IMR-90 (cell line): ENCODE results near the gene MED22. TPM values are rescaled to one million over a fixed set of nuclear protein-coding genes. Genes with fewer than 3 reads are reported as not detected.
"Not testable (repeated sequence)": the region's sequence is repeated elsewhere in the genome, so short reads cannot be mapped to it uniquely, and the experiment has no call there.

ENCODE experiments used
- ATAC-seq: fragments of 200-7000 bp; cut with Tn5 transposase; 2 replicates; pipeline ENCODE4 v1.9.1; 2020; ENCODE audit warnings: low read depth, mild to moderate bottlenecking, moderate library complexity
- BruUV-seq: library from RNA; stranded (reverse); fragments of 400-500 nt; replicated peaks from 2 replicates; lab custom pipeline; 2021; lab: Mats Ljungman, UMichigan
- CTCF ChIA-PET: fragments of 300-600 bp; formaldehyde crosslinking; extraction: SDS; loops from one replicate; lab custom pipeline; 2021; ENCODE audit warnings: antibody characterized with exemption; lab: Yijun Ruan, JAX
- POLR2A ChIA-PET: fragments of 300-600 bp; sonication (Branson Sonifier 250); formaldehyde crosslinking; loops from one replicate; lab custom pipeline; 2022; ENCODE audit warnings: antibody characterized with exemption; ENCODE audit not compliant: unreplicated experiment; lab: Charles Lee
- DNase-seq: peaks from one replicate; pipeline ENCODE4 v3.0.0; 2013
- H2AFZ ChIP-seq: replicated peaks from 2 replicates; pipeline ENCODE3; 2013; ENCODE audit warnings: low read length, mild to moderate bottlenecking; ENCODE audit not compliant: poor library complexity
- H2AK5ac ChIP-seq: 2 replicates; pipeline ENCODE4 v1.6.1; 2013; ENCODE audit warnings: low read depth, low read length, inconsistent platforms
- H2AK9ac ChIP-seq: replicated peaks from 2 replicates; pipeline ENCODE3; 2013; ENCODE audit warnings: mild to moderate bottlenecking, low read depth, low read length, moderate library complexity; ENCODE audit not compliant: poor library complexity
- H2BK120ac ChIP-seq: 2 replicates; pipeline ENCODE4 v1.6.1; 2013; ENCODE audit warnings: low read depth, low read length, inconsistent platforms
- H2BK15ac ChIP-seq: 3 replicates; pipeline ENCODE4 v1.6.1; 2013; ENCODE audit warnings: low read depth, low read length, inconsistent platforms
- H2BK20ac ChIP-seq: 2 replicates; pipeline ENCODE4 v1.6.1; 2013; ENCODE audit warnings: low read depth, mild to moderate bottlenecking, inconsistent platforms, low read length, moderate library complexity
- H2BK5ac ChIP-seq: 2 replicates; pipeline ENCODE4 v1.6.1; 2013; ENCODE audit warnings: mild to moderate bottlenecking, low read depth, low read length, inconsistent platforms; ENCODE audit not compliant: poor library complexity, severe bottlenecking
- H3K14ac ChIP-seq: replicated peaks from 2 replicates; pipeline ENCODE4 v1.6.1; 2013; ENCODE audit warnings: low read depth, low read length, inconsistent platforms
- H3K18ac ChIP-seq: 2 replicates; pipeline ENCODE4 v1.6.1; 2013; ENCODE audit warnings: low read depth, low read length, control low read depth
- H3K23ac ChIP-seq: 2 replicates; pipeline ENCODE4 v1.6.1; 2013; ENCODE audit warnings: low read depth, low read length, inconsistent platforms
- H3K27ac ChIP-seq: 2 replicates; pipeline ENCODE4 v1.5.1; 2013; ENCODE audit warnings: mild to moderate bottlenecking, control low read depth, low read length; ENCODE audit not compliant: insufficient read depth
- H3K27me3 ChIP-seq: 2 replicates; pipeline ENCODE4 v1.6.1; 2013; ENCODE audit warnings: low read length; ENCODE audit not compliant: control insufficient read depth, insufficient read depth
- H3K36me3 ChIP-seq: 2 replicates; pipeline ENCODE4 v1.6.1; 2013; ENCODE audit warnings: low read length, mixed read lengths; ENCODE audit not compliant: control insufficient read depth, insufficient read depth
- H3K4ac ChIP-seq: 2 replicates; pipeline ENCODE4 v1.6.1; 2013; ENCODE audit warnings: low read depth, low read length, inconsistent platforms
- H3K4me1 ChIP-seq: 2 replicates; pipeline ENCODE4 v1.6.1; 2013; ENCODE audit warnings: low read length, mixed read lengths; ENCODE audit not compliant: control insufficient read depth, insufficient read depth
- H3K4me2 ChIP-seq: 2 replicates; pipeline ENCODE4 v1.6.1; 2013; ENCODE audit warnings: low read depth, mild to moderate bottlenecking, control low read depth, low read length, moderate library complexity
- H3K4me3 ChIP-seq: 2 replicates; pipeline ENCODE4 v1.5.1; 2013; ENCODE audit warnings: low read depth, mild to moderate bottlenecking, control low read depth, low read length, moderate library complexity; ENCODE audit not compliant: insufficient read depth
- H3K56ac ChIP-seq: 2 replicates; pipeline ENCODE4 v1.6.1; 2013; ENCODE audit warnings: low read length, inconsistent platforms; ENCODE audit not compliant: insufficient read depth; ENCODE audit errors: extremely low read depth
- H3K79me1 ChIP-seq, 2 experiments: 2 replicates each; pipeline ENCODE4 v1.6.1; 2013; ENCODE audit warnings: low read length in 2 of 2, inconsistent platforms in 1 of 2, low read depth in 1 of 2
- H3K9ac ChIP-seq: 2 replicates; pipeline ENCODE4 v1.6.1; 2013; ENCODE audit warnings: low read depth, low read length, control low read depth
- H3K9me1 ChIP-seq: 2 replicates; pipeline ENCODE4 v1.6.1; 2013; ENCODE audit warnings: low read length, inconsistent platforms; ENCODE audit not compliant: insufficient read depth
- H3K9me3 ChIP-seq: 2 replicates; pipeline ENCODE4 v1.6.1; 2013; ENCODE audit warnings: low read length; ENCODE audit not compliant: control insufficient read depth, insufficient read depth
- H4K20me1 ChIP-seq: 2 replicates; pipeline ENCODE4 v1.6.1; 2013; ENCODE audit warnings: low read length, inconsistent platforms; ENCODE audit not compliant: insufficient read depth
- H4K5ac ChIP-seq: 2 replicates; pipeline ENCODE4 v1.6.1; 2013; ENCODE audit warnings: mild to moderate bottlenecking, low read depth, low read length, control low read depth
- H4K8ac ChIP-seq, 2 experiments: 2 replicates each; pipeline ENCODE4 v1.6.1; 2013; ENCODE audit warnings: low read depth in 2 of 2, low read length in 2 of 2, control low read depth in 1 of 2, inconsistent platforms in 1 of 2
- H4K91ac ChIP-seq: 2 replicates; pipeline ENCODE4 v1.6.1; 2013; ENCODE audit warnings: low read depth, low read length, inconsistent platforms; ENCODE audit not compliant: insufficient read depth
- WGBS, 2 experiments: methylation state at CpG; one replicate each; pipeline versions ENCODE4 v1.1.5 to v1.1.7; 2013; ENCODE audit warnings: missing lambda C conversion rate in 2 of 2; ENCODE audit not compliant: insufficient read length in 1 of 2; ENCODE audit errors: extremely low coverage in 2 of 2; 5-methylcytosine and 5-hydroxymethylcytosine counted together
- dilution Hi-C: fragments of 300-500 bp; cut with HindIII; formaldehyde crosslinking; loops from one replicate; pipeline ENCODE4 v1.14.3; 2018; ENCODE audit warnings: low sequenced_read_pairs; ENCODE audit not compliant: unreplicated experiment
- in situ Hi-C: fragments of 300-500 bp; cut with MboI; formaldehyde crosslinking; loops from 3 replicates; pipeline ENCODE4 v1.14.3; 2019; ENCODE audit warnings: low sequenced_read_pairs, inconsistent platforms, mixed read lengths
- intact Hi-C: fragments of 100-400 bp; cut with micrococcal nuclease; formaldehyde crosslinking; loops from 2 replicates; pipeline ENCODE4 v1.10.0; 2022
- polyA plus RNA-seq, 3 experiments: library from polyadenylated mRNA; depleted of rRNA; stranded (reverse); fragments of >200 nt; gene quantifications; 2 replicates each; pipeline ENCODE4 v1.2.3, GENCODE V29; 2012; ENCODE audit warnings: low replicate concordance in 1 of 3
- total RNA-seq: library from RNA; depleted of rRNA; stranded (reverse); fragments of >200 nt; gene quantifications from 2 replicates; pipeline ENCODE4 v1.2.3, GENCODE V29; 2012
- TF ChIP-seq, protein P1 (sequence below): fragments of 150-350 bp; IDR thresholded peaks from 2 replicates; pipeline ENCODE4 v1.6.1; 2016; ENCODE audit warnings: low read depth, mild to moderate bottlenecking, low read length, moderate library complexity, borderline replicate concordance

Gene MED22
- total and polyA plus RNA-seq, 2 of the 4 experiments (the other 2 are of a cell fraction), result 7.9 to 28.3 TPM

DNA sequence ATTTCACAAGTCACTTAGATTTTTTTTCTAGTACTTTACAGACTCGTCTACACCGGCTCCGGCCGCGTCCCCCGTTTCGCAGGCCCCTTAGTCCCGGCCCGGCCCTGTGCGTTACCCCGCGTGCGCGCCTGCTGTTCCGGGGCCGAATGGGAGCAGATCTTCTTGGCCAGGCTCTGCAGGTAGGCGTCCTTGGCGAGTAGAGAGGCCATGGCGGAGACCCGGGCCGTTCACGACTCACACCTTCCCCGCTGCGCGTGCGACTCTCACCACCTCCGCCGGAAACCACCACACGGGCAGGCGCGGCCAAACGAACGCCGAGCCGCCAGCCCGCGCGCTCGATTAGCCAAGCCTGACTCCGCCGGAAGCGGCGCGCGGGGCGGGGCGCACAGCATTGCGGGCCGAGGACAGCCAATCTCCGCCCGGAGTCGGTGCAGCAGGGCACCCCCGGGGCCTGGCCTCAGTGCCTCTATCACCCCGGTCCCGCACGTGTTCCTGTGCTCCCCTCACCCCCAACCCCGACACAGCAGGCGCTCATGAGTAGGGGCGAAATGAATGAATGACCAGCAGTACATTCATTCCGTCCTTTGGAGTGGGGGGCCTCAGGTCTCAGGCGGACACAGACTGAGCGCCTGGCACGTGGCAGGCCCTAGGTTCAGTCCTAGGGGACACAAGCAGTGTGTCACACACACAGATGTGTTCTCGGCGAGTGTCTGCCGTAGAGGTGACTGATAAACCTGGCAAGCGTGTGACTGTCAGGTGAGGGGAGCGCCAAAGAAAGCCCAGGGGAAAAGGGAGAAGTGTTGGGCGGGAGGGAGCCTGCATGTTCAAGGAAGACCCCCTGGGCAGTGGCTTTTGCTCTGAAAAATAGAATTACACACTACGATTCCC lies 11.8 kb downstream of the MED22 start, which contains the start of gene SURF6 (continued):
- TF ChIP-seq, protein P1, sequence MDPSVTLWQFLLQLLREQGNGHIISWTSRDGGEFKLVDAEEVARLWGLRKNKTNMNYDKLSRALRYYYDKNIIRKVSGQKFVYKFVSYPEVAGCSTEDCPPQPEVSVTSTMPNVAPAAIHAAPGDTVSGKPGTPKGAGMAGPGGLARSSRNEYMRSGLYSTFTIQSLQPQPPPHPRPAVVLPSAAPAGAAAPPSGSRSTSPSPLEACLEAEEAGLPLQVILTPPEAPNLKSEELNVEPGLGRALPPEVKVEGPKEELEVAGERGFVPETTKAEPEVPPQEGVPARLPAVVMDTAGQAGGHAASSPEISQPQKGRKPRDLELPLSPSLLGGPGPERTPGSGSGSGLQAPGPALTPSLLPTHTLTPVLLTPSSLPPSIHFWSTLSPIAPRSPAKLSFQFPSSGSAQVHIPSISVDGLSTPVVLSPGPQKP, result peak; percentile 76; the same call in 1 of the 2 replicates

- H3K18ac ChIP-seq, H3K23ac ChIP-seq, H3K4ac ChIP-seq, BruUV-seq, H2BK120ac ChIP-seq, H4K8ac ChIP-seq, H3K27me3 ChIP-seq, H3K14ac ChIP-seq, H4K20me1 ChIP-seq, in situ Hi-C loops, H2AFZ ChIP-seq, dilution Hi-C loops, ATAC-seq, H2BK5ac ChIP-seq, H2AK5ac ChIP-seq, H3K27ac ChIP-seq, H4K91ac ChIP-seq, H3K9me3 ChIP-seq, H3K56ac ChIP-seq, H3K4me1 ChIP-seq, H3K4me3 ChIP-seq, H4K5ac ChIP-seq, H2BK15ac ChIP-seq, intact Hi-C loops, H2BK20ac ChIP-seq, H2AK9ac ChIP-seq, POLR2A ChIA-PET, DNase-seq: not testable (repeated sequence)
- peak overlapping the region; percentile 82; the same call in 1 of the 2 replicates for H3K9ac ChIP-seq
- peaks cover 42% of the 10 kb centered on the region for H3K36me3 ChIP-seq
- H3K9me1 ChIP-seq, result peaks cover 10% of the 10 kb centered on the region; the same call in 1 of the 2 replicates
- CTCF ChIA-PET, result interaction anchor here (0.5 kb wide), 1 partner anchor 137 kb away, joined by 3 read pairs; no protein-coding TSS in a partner anchor
- WGBS, 2 experiments, result 95% methylated on average over 4 of the region's 11 CpGs; no CpG with 5 or more reads in 1 of the 2 experiments
- peak overlapping the region; percentile 95; the same call in 1 of the 2 replicates for H3K4me2 ChIP-seq
- peaks cover 17 to 34% of the 10 kb centered on the region in 2 experiments for H3K79me1 ChIP-seq
Observed at GRCh38 chr9:133334888-133335287, 13.0 kb downstream of the MED22 start.
